T-helper 1 cell treated with Interleukin-12 subunit alpha and Interleukin-12 subunit beta and Interleukin-4 antibody, amounts not matched to agents 30 ng/mL and 1 ng/mL, for 36 hours (primary cell): ENCODE measurements around the gene CHST11. TPM values are rescaled to one million over a fixed set of nuclear protein-coding genes. Genes with fewer than 3 reads are reported as not detected.

Source experiments
- intact Hi-C: fragments of 100-400 bp; cut with micrococcal nuclease; formaldehyde crosslinking; loops from one replicate; pipeline ENCODE4 v1.15.1; 2024
- total RNA-seq: library from RNA; stranded (reverse); gene quantifications from 2 replicates; pipeline ENCODE4 v1.2.3, GENCODE V29; 2022

Gene CHST11
- total RNA-seq, 1 donor from 2014 or later: 122 TPM

DNA sequence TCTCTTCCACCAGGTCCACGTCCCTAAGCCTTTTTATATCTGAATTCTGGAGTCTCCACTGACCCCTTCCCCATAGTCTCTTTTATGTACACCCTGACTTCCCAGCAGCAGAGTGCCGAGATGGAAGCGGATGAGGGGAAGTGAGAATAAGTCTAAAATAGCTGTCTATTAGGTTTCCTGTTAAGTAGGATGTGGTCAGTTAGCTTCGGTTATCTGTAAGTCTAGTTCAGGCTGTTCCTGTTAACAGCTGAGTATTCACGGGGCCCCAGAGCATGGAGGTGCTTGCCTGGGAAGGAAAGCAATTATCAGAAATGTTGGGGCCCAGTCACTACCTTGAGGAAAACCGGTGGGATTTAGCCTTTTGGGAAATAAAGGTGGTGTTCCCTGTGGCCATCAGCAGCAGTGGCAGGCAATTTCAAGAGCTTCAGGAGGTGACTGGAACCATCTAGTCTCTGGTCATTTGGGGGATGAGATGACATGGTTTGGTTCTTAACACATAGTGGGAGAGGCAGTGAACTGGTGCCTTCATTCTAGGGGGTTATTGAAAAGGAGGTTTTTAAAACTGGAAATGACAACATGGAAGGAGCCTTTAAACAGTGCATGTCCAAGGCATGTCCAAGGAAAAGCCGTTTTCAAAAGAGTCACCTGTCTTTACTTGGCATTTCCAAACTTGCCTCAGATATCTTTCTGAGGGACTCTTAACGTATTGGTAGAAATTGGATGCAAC lies 21.8 kb downstream of the CHST11 start:
- intact Hi-C loops: loop anchor here (1.0 to 5.0 kb wide), 4 partner anchors 9 to 191 kb away; no protein-coding TSS in a partner anchor

- intact Hi-C loops: loop anchor here (5.0 kb wide), 1 partner anchor 192 kb away; no protein-coding TSS in a partner anchor
These were observed 22.4 kb downstream of the CHST11 start for GRCh38 chr12:104479123-104479662.

GRCh38 chr12:104480012-104480411 lies 23.3 kb downstream of the CHST11 start:
- intact Hi-C loops: no loop called here

DNA sequence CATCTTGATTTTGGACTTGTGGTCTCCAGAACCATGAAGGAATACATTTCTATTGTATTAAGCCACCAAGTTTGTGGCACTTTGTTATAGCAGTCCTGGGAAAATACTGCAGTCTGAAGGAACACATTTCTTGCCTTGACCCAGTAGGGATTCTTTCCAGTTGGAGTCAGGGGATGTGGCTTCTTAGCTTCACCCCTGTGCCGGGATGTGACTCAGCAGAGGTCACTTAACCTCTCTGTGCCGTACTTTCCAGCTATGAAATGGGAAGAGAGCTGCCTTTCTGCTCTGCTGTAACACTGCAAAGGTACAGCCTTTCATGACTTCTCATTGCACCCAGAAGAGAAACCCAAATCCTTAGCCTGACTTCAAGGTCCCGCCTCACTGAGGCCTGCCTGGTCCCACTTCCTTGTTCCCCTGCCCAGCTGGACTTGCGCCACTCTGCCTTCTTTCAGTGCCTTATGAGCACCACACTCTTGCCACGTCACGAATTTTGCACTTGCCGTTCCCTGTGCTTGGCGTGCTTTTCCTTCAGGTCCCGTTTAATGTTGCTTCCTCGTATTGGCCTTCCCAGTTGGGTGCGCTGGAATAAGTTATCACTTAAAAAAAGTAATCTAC lies 24.2 kb downstream of the CHST11 start:
- intact Hi-C loops: no loop called here

GRCh38 chr12:104482113-104482512 lies 25.4 kb downstream of the CHST11 start:
- intact Hi-C loops: no loop called here

DNA sequence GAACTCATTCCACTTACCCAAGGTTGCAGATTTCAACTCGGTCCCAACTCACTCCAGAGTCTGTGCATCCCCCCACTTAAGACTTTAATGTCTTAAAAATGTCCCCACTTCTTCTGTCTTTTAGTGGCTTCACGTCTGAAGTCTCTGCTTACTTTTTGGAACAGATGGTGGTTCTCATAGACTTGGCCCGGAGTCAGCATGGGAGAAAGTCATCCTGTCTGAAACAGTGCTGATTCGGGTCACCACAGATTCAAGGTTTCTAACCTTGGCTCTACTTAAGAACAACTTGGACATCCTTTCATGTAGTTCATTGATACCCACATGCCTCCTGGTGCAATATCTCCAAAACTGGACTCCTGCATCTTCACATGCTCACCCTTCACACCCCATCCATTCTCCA lies 26.0 kb downstream of the CHST11 start:
- intact Hi-C loops: no loop called here

DNA sequence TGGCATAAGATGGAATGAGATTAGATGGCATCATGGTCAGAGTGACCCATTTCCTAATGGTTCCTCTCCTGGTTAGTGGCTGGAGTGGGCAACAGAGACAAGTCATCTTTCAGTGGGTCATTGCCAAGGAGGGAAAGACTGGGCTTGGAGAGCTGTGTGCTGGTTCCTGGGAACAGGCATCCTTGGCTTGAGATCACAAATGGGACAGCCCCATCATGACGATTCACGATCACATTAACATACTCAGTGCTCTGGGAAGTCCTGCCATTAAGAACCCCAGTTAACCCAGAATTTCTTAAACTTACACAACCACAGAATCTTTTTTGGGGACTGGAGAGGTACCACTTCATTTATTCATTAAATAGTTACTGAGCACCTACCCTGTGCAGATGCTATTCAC lies 27.3 kb downstream of the CHST11 start:
- intact Hi-C loops: no loop called here

GRCh38 chr12:104485651-104486362 lies 29.1 kb downstream of the CHST11 start:
- intact Hi-C loops: loop anchor here (1.0 kb wide), 1 partner anchor 8 kb away; no protein-coding TSS in a partner anchor

DNA sequence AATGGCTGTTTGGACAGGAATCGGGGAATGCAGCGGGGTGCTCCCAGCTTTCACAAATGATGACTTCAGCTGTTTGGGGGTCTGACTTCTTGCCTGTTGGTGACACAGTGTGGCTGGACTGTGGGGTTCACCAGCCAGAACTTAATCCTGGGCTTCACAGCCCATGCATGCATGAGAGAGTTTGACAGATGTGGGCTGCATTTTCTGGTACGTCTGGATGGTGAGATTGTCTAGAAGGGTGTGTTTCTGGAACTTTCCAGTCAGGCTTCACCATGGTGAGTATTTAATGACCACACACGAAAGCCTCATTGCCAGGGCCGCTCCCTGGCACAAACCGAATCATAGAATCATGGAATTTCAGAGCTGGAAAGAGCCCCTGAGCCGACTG lies 29.6 kb downstream of the CHST11 start:
- intact Hi-C loops: no loop called here

DNA sequence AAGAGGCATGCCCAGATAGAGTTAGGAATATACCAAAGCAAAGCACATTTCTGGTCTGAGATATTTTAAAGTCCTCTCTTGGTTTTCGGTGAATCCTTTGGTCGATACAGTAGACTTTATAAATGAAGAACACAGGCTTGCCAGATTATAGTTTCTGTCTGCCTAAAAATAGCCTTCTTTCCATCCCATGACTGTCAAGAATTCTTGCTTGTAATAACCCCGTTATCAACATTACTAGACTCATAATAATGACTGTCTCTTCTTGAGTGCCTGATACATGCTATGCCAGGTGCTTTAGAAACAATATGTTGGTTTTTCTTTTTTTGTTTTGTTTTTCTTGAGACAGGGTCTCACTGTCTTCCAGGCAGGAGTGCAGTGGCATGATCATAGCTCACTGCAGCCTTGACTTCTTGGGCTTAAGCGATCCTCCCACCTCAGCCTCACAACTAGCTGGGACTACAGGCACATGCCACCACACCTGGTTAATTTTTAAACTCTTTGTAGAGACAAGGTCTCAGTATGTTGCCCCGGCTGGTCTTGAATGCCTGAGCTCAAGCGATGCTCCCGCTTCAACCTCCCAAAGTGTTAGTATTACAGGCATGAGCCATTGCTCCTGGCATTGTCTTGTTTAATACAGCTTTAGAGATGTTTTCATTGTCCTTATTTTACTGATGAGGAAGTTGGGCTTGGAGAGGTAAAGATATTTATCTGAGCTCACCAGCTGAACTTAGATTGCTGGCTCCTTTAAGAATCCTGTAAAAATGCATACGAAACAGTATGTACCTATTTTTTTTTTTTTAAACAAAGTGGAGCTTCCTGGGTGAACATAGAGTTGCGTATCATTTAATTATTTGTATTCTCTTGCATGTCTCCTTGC lies 30.4 kb downstream of the CHST11 start:
- intact Hi-C loops: loop anchor here (1.0 kb wide), 1 partner anchor 9 kb away; no protein-coding TSS in a partner anchor

DNA sequence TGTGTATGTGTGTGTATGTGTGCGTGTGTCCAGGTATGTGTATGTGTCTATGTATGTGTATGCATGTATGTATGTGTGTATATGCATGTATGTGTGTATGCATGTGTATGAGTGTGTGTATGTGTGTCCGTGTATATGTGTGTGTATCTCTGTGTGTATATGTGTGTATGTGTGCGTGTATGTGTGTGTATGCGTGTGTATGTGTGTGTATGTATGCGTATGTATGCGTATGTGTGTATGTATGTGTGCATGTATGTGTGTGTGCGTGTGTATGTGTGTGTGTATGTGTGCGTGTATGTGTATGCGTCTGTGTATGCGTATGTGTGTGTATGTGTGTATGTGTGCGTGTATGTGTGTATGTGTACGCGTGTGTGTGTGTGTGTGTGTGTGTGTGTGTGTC lies 31.6 kb downstream of the CHST11 start:
- intact Hi-C loops: no loop called here

- intact Hi-C loops: no loop called here
These were observed 33.4 kb downstream of the CHST11 start for GRCh38 chr12:104490186-104490585.

GRCh38 chr12:104490850-104491249 lies 34.1 kb downstream of the CHST11 start:
- intact Hi-C loops: no loop called here

- intact Hi-C loops: no loop called here
These were observed 36.7 kb downstream of the CHST11 start for GRCh38 chr12:104493496-104493895.

DNA sequence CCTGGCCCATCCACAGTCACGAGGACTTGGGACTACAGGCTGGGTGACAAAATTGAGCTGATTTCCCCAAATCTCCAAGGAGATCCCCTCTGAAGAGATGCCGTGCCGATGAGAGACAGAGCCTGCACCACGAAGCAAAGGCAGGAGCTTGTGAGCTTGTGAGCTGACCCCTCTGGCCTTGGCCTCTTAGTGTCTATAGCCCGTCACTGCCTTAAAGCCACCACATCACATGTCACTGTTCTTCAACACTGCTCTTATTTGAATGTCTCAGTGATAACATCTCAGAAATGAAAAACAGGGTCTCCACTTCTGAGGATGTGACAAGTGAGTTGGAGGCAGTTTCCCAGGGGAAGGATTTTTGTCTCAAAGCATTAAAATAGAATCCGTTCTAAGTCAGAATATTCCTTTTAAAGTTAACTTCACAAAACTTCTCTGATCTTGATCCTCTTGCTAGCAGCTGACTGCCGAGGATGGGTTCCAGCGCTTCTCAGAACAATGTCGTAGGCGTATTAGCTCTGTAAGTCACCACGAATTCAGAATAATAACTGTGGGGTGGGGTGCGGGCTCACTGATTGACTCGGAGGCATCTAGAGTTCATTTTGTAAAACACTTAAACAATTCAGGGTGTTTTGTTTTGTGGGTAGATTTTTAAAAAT lies 37.5 kb downstream of the CHST11 start:
- intact Hi-C loops: loop anchor here (1.0 kb wide), 2 partner anchors 9 to 177 kb away; no protein-coding TSS in a partner anchor

DNA sequence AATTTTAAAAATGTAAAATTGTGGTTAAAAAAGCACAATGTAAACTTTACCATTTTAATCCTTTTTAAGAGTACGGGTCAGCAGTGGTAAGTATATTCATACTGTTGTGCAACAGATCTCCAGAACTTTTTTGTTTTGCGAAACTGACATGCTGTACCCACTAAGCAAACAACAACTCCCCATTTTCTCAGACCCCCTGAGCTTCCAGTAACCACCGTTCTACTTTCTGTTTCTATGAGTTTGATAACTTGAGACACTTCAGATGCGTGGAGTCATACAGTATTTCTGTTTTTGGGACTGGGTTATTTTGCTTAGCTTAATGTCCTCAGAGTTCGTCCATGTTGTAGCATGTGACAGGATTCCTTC lies 38.0 kb downstream of the CHST11 start:
- intact Hi-C loops: loop anchor here (1.0 to 5.0 kb wide), 4 partner anchors 9 to 463 kb away; partner anchors contain the start of genes NFYB and SLC41A2

GRCh38 chr12:104495786-104496185 lies 39.0 kb downstream of the CHST11 start:
- intact Hi-C loops: loop anchor here (5.0 kb wide), 2 partner anchors 358 to 462 kb away; partner anchors contain the start of genes NFYB and SLC41A2

- intact Hi-C loops: loop anchor here (5.0 kb wide), 2 partner anchors 359 to 461 kb away; partner anchors contain the start of genes NFYB and SLC41A2
These were observed 39.6 kb downstream of the CHST11 start for GRCh38 chr12:104496336-104496735.

DNA sequence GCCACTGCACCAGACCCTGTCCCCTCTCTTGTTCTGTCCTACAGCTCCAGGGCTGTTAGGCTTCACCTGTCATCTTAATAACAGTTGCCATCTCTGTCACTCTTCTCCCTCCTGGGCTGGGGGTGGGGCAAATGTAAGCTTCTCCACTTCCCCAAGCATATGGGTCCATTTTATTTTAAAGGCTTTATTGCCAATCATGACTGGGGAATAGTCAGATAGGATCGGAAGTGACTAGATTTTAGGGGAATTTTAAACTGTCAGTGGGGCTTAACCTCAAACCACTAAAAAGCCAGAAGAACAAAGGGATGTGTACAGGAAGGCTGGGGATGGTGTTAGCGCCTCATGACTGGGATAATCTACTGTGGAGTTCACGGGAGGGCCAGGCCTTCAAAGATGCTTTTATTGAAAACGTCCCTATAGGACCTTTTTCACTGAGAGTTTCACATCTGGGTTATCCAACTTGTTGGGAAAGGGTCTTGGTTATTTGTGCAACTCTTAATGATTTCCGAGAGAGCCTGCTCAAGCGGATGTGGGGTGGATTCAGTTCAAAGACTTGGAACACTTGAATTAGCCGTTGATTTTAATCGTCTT lies 41.6 kb downstream of the CHST11 start:
- intact Hi-C loops: loop anchor here (1.0 to 5.0 kb wide), 7 partner anchors 11 to 459 kb away; partner anchors contain the start of genes CHST11, NFYB and SLC41A2
